K562 (cell line): Measurements from ENCODE around the gene CUL2. TPM values are rescaled to one million over a fixed set of nuclear protein-coding genes. Genes with fewer than 3 reads are reported as not detected.

Experiments
- CLOCK ChIP-seq: fragments of 250-450 bp; sonication (Bioruptor Pico); IDR thresholded peaks from 2 replicates; pipeline ENCODE4 v1.4.0; 2020; ENCODE audit warnings: mild to moderate bottlenecking, moderate library complexity, borderline replicate concordance
- CREB1 ChIP-seq, 2 experiments: sonication (generic) in 1 of 2; formaldehyde crosslinking in 1 of 2; IDR thresholded peaks; 2 replicates each; pipeline versions ENCODE4 v1.6.1 to v1.8.0; 2012 to 2022; ENCODE audit warnings: inconsistent platforms in 1 of 2, mild to moderate bottlenecking in 1 of 2, missing genetic modification reagents in 1 of 2, moderate library complexity in 1 of 2
- CXXC5 ChIP-seq: fragments of 250-450 bp; sonication (Bioruptor Pico); IDR thresholded peaks from 2 replicates; pipeline ENCODE4 v1.8.0; 2022; ENCODE audit warnings: inconsistent platforms, mild to moderate bottlenecking, moderate library complexity
- EGR1 ChIP-seq: fragments of 450-650 bp; conservative IDR thresholded peaks from 2 replicates; pipeline ENCODE4 v1.6.1; 2017; ENCODE audit warnings: mild to moderate bottlenecking
- FOXM1 ChIP-seq, 2 experiments: fragments of 450-650 bp in 1 of 2; sonication (generic) in 1 of 2; formaldehyde crosslinking in 1 of 2; IDR thresholded peaks; 2 replicates each; pipeline versions ENCODE4 v1.6.1 to v1.9.0; 2017 to 2022; ENCODE audit warnings: low read depth in 2 of 2, mild to moderate bottlenecking in 2 of 2, missing genetic modification reagents in 1 of 2, moderate library complexity in 1 of 2
- GTF2A2 ChIP-seq: IDR thresholded peaks from 2 replicates; pipeline ENCODE4 v1.6.1; 2016; ENCODE audit warnings: mild to moderate bottlenecking, missing genetic modification characterization, missing compliant biosample characterization
- GTF2E2 ChIP-seq: fragments of 200-800 bp; sonication (Bioruptor generic); IDR thresholded peaks from 2 replicates; pipeline ENCODE4 v1.6.1; 2016; ENCODE audit warnings: missing genetic modification characterization, missing compliant biosample characterization
- HNRNPH1 ChIP-seq: fragments of 200-400 bp; formaldehyde crosslinking; optimal IDR thresholded peaks from 2 replicates; pipeline ENCODE3; 2017; ENCODE audit warnings: low read depth, mild to moderate bottlenecking, low read length, moderate library complexity
- IRF2 ChIP-seq: sonication (generic); formaldehyde crosslinking; IDR thresholded peaks from 2 replicates; pipeline ENCODE4 v1.8.1; 2022; ENCODE audit warnings: mild to moderate bottlenecking, missing genetic modification reagents
- KLF16 ChIP-seq: IDR thresholded peaks from 2 replicates; pipeline ENCODE4 v1.6.1; 2016; ENCODE audit warnings: antibody characterized with exemption
- MLLT1 ChIP-seq, 2 experiments: fragments of 450-650 bp; IDR thresholded peaks; 2 replicates each; pipeline ENCODE4 v1.6.1; 2016
- NONO ChIP-seq, 2 experiments: fragments of 200-400 bp in 1 of 2; fragments of 450-650 bp in 1 of 2; formaldehyde crosslinking in 1 of 2; IDR thresholded peaks; 2 replicates each; pipeline ENCODE4 v1.6.1; 2017; ENCODE audit warnings: low read depth in 2 of 2, mild to moderate bottlenecking in 2 of 2, moderate library complexity in 2 of 2, low read length in 1 of 2
- NR1H2 ChIP-seq: sonication (generic); formaldehyde crosslinking; IDR thresholded peaks from 2 replicates; pipeline ENCODE4 v1.4.0; 2020; ENCODE audit warnings: mild to moderate bottlenecking, missing genetic modification reagents
- PHB ChIP-seq: fragments of 250-450 bp; sonication (Bioruptor Pico); IDR thresholded peaks from 2 replicates; pipeline ENCODE4 v1.5.0; 2021
- PHF20 ChIP-seq: fragments of 450-650 bp; IDR thresholded peaks from 2 replicates; pipeline ENCODE4 v1.6.1; 2018; ENCODE audit not compliant: partially characterized antibody
- RB1 ChIP-seq: fragments of 450-650 bp; IDR thresholded peaks from 2 replicates; pipeline ENCODE4 v1.6.1; 2017; ENCODE audit warnings: low read depth, mild to moderate bottlenecking
- SPI1 ChIP-seq: IDR thresholded peaks from 2 replicates; pipeline ENCODE4 v1.6.1; 2011; ENCODE audit warnings: low read depth, low read length, control low read depth, borderline replicate concordance
- STAT5B ChIP-seq: fragments of 250-450 bp; sonication (Bioruptor Pico); IDR thresholded peaks from 2 replicates; pipeline ENCODE4 v1.8.0; 2021; ENCODE audit warnings: mild to moderate bottlenecking, inconsistent platforms
- XRCC5 ChIP-seq: fragments of 200-400 bp; formaldehyde crosslinking; IDR thresholded peaks from 2 replicates; pipeline ENCODE4 v1.6.1; 2017; ENCODE audit warnings: low read depth, mild to moderate bottlenecking, low read length
- ZBTB17 ChIP-seq: fragments of 450-650 bp; formaldehyde crosslinking; IDR thresholded peaks from 2 replicates; pipeline ENCODE4 v1.4.0; 2020; ENCODE audit warnings: mild to moderate bottlenecking
- ZBTB8A ChIP-seq: fragments of 450-650 bp; IDR thresholded peaks from 2 replicates; pipeline ENCODE4 v1.6.1; 2018; ENCODE audit warnings: mild to moderate bottlenecking, moderate library complexity; ENCODE audit not compliant: partially characterized antibody
- ZKSCAN8 ChIP-seq: fragments of 200-800 bp; sonication (Bioruptor generic); IDR thresholded peaks from 2 replicates; pipeline ENCODE4 v1.6.1; 2016; ENCODE audit warnings: missing genetic modification characterization, missing compliant biosample characterization
- ZNF197 ChIP-seq: fragments of 200-800 bp; sonication (Bioruptor generic); IDR thresholded peaks from 2 replicates; pipeline ENCODE4 v1.6.1; 2016; ENCODE audit warnings: low read depth, missing genetic modification characterization, missing compliant biosample characterization
- ZNF212 ChIP-seq: fragments of 450-650 bp; formaldehyde crosslinking; IDR thresholded peaks from 2 replicates; pipeline ENCODE4 v1.4.0; 2020; ENCODE audit warnings: mild to moderate bottlenecking
- ZNF324 ChIP-seq: fragments of 250-450 bp; sonication (Bioruptor Pico); IDR thresholded peaks from 2 replicates; pipeline ENCODE4 v1.4.0; 2020; ENCODE audit warnings: mild to moderate bottlenecking
- ZNF347 ChIP-seq: fragments of 450-650 bp; formaldehyde crosslinking; IDR thresholded peaks from 2 replicates; pipeline ENCODE4 v1.4.0; 2020; ENCODE audit warnings: low read depth, mild to moderate bottlenecking, moderate library complexity
- ZNF583 ChIP-seq: fragments of 250-450 bp; sonication (Bioruptor Pico); IDR thresholded peaks from 2 replicates; pipeline ENCODE4 v1.4.0; 2020
- polyA plus RNA-seq, 8 experiments: library from polyadenylated mRNA; depleted of rRNA in 4 of 8; stranded (reverse) in 5 of 8; unstranded in 3 of 8; fragments of >200 nt; fragmentation: Nextera tagmentation in 2 of 8; fragmentation: Illumina TruSeq in 1 of 8; extraction: Ambion mirVana in 2 of 8; extraction: Trizol in 1 of 8; gene quantifications; 2 replicates each; pipeline versions ENCODE4 v1.2.1 to v1.2.3, GENCODE V29; 2011 to 2014; ENCODE audit warnings: inconsistent platforms in 1 of 8, missing spikeins in 1 of 8
- total RNA-seq, 7 experiments: library from RNA; depleted of rRNA in 6 of 7; stranded (reverse); fragments of >200 nt in 6 of 7; fragmentation: Illumina TruSeq in 2 of 7; extraction: Trizol in 2 of 7; gene quantifications; 2 replicates each; pipeline versions ENCODE4 v1.2.1 to v1.2.3, GENCODE V29; 2011 to 2021; ENCODE audit warnings: low replicate concordance in 1 of 7

Gene CUL2
- total and polyA plus RNA-seq, 9 of the 15 experiments (the other 6 are each of a cell fraction or from before 2014, with no cell fraction given) = 17.3 to 46.3 (median 41.2) TPM

GRCh38 chr10:35126530-35127288 lies 36.6 kb upstream of the CUL2 start, which contains the start of gene CREM (continued):
- TF ChIP-seq ZBTB17 (CRISPR knock-in tag) = no peak
- TF ChIP-seq IRF2 (CRISPR knock-in tag) = no peak
- TF ChIP-seq XRCC5 = peak; percentile 52; the same call in 1 of the 2 replicates
- TF ChIP-seq KLF16 = peak; percentile 67; the same call in 1 of the 2 replicates
- no peak for TF ChIP-seq ZBTB8A
- peak; percentile 50 for TF ChIP-seq EGR1
- TF ChIP-seq HNRNPH1 = no peak
- TF ChIP-seq NR1H2 (CRISPR knock-in tag) = no peak; the same call in 1 of the 2 replicates
- TF ChIP-seq PHB (CRISPR knock-in tag) = no peak
- peak; percentile 59 for TF ChIP-seq RB1
- TF ChIP-seq NONO (IDR thresholded peaks at IDR 0.05; ENCODE audit: low read depth in 2 of 2, low read length in 1 of 2) = peak; percentile 17 to 35; a peak in 1 of 4 replicates
- TF ChIP-seq ZNF197 = peak; percentile 63; the same call in 1 of the 2 replicates
- no peak for TF ChIP-seq STAT5B (CRISPR knock-in tag)
- peak; percentile 94; the same call in 1 of the 2 replicates for TF ChIP-seq CXXC5
- TF ChIP-seq ZNF212 (CRISPR knock-in tag) = no peak
- TF ChIP-seq PHF20 = peak; percentile 25
- no peak for TF ChIP-seq ZNF324 (CRISPR knock-in tag)
- TF ChIP-seq MLLT1 (IDR thresholded peaks at IDR 0.05) = peak; percentile 47 to 73; a peak in 1 of 4 replicates
- TF ChIP-seq CREB1 (IDR thresholded peaks at IDR 0.05) = peak; percentile 98
- peak; percentile 89 for TF ChIP-seq CREB1 (CRISPR knock-in tag; IDR thresholded peaks at IDR 0.05)
- TF ChIP-seq ZKSCAN8 (CRISPR knock-in tag) = no peak
- TF ChIP-seq CLOCK = no peak
- TF ChIP-seq FOXM1 (IDR thresholded peaks at IDR 0.05; ENCODE audit: low read depth) = no peak
- no peak for TF ChIP-seq FOXM1 (CRISPR knock-in tag; IDR thresholded peaks at IDR 0.05; ENCODE audit: low read depth)
- no peak for TF ChIP-seq ZNF583 (CRISPR knock-in tag)
- TF ChIP-seq ZNF347 (CRISPR knock-in tag) = no peak
- peak; percentile 24; the same call in 1 of the 2 replicates for TF ChIP-seq GTF2E2 (tag)
- TF ChIP-seq SPI1 = no peak
- TF ChIP-seq GTF2A2 (tag) = no peak
